ENCODE data around the gene CCDC88A. TPM values are rescaled to one million over a fixed set of nuclear protein-coding genes. Genes with fewer than 3 reads are reported as not detected.
A peak's percentile ranks its signal among the peaks of the same experiment; 100 is the strongest.

The CCDC88A gene
- total RNA-seq, 1 donor, result 54.3 TPM

- no peaks in the 10 kb centered on the region for H3K4me1 ChIP-seq (ENCODE audit: insufficient read depth, low read length)
- no peak for TF ChIP-seq CTCF (IDR thresholded peaks at IDR 0.05; ENCODE audit: extremely low read depth, low read depth, low read length)
Observed at GRCh38 chr2:55438391-55439100, 18.9 kb upstream of the CCDC88A start.

GRCh38 chr2:55437515-55438390, 18.1 kb upstream of the CCDC88A start:
- H2AFZ ChIP-seq (ENCODE audit: low read length), result no peak overlapping the region
- H3K27me3 ChIP-seq (ENCODE audit: insufficient read depth, low read length), result no peaks in the 10 kb centered on the region
- no peak overlapping the region for H3K4me3 ChIP-seq (ENCODE audit: insufficient read depth, low read length)
- no peaks in the 10 kb centered on the region for H3K9me3 ChIP-seq (ENCODE audit: low read depth, low read length)
- peak; percentile 42 for DNase-seq (ENCODE audit: insufficient read length, low spot score, missing footprints)
- H3K4me2 ChIP-seq (ENCODE audit: insufficient read depth, low read length), result no peak overlapping the region
- no peaks in the 10 kb centered on the region for H4K20me1 ChIP-seq (ENCODE audit: insufficient read depth, low read length)
- H3K36me3 ChIP-seq (ENCODE audit: insufficient read depth, low read length), result no peaks in the 10 kb centered on the region
- H3K27ac ChIP-seq (ENCODE audit: low read depth, low read length), result no peak overlapping the region
- no peak for TF ChIP-seq CTCF (IDR thresholded peaks at IDR 0.05; ENCODE audit: extremely low read depth, low read depth, low read length)
- no peaks in the 10 kb centered on the region for H3K79me2 ChIP-seq (ENCODE audit: insufficient read depth, low read length)
- no peaks in the 10 kb centered on the region for H3K4me1 ChIP-seq (ENCODE audit: insufficient read depth, low read length)

More at GRCh38 chr2:55438391-55439100, 18.9 kb upstream of the CCDC88A start:
- Histone ChIP-seq H3K79me2 (ENCODE audit: insufficient read depth, low read length) (no peaks in the 10 kb centered on the region), H3K4me2 (ENCODE audit: insufficient read depth, low read length) (no peak overlapping the region), H3K9me3 (ENCODE audit: low read depth, low read length) (no peaks in the 10 kb centered on the region), H4K20me1 (ENCODE audit: insufficient read depth, low read length) (no peaks in the 10 kb centered on the region), H3K27ac (ENCODE audit: low read depth, low read length) (no peak overlapping the region), H2AFZ (ENCODE audit: low read length) (no peak overlapping the region), H3K27me3 (ENCODE audit: insufficient read depth, low read length) (no peaks in the 10 kb centered on the region), H3K4me3 (ENCODE audit: insufficient read depth, low read length) (no peak overlapping the region), H3K36me3 (ENCODE audit: insufficient read depth, low read length) (no peaks in the 10 kb centered on the region)
- DNase-seq (ENCODE audit: insufficient read length, low spot score, missing footprints), result no peak

- Histone ChIP-seq H4K20me1 (ENCODE audit: insufficient read depth, low read length) (no peaks in the 10 kb centered on the region), H3K9me3 (ENCODE audit: low read depth, low read length) (no peaks in the 10 kb centered on the region), H3K36me3 (ENCODE audit: insufficient read depth, low read length) (no peaks in the 10 kb centered on the region), H3K4me2 (ENCODE audit: insufficient read depth, low read length) (no peak overlapping the region), H3K4me3 (ENCODE audit: insufficient read depth, low read length) (no peak overlapping the region), H3K27me3 (ENCODE audit: insufficient read depth, low read length) (no peaks in the 10 kb centered on the region), H3K4me1 (ENCODE audit: insufficient read depth, low read length) (peaks cover 5% of the 10 kb centered on the region), H3K27ac (ENCODE audit: low read depth, low read length) (no peak overlapping the region), H3K79me2 (ENCODE audit: insufficient read depth, low read length) (no peaks in the 10 kb centered on the region), H2AFZ (ENCODE audit: low read length) (peak overlapping the region; percentile 82)
- TF ChIP-seq CTCF (IDR thresholded peaks at IDR 0.05; ENCODE audit: extremely low read depth, low read depth, low read length), result peak; percentile 69
- DNase-seq (ENCODE audit: insufficient read length, low spot score, missing footprints), result peak; percentile 52
Observed at GRCh38 chr2:55431982-55432627, 12.4 kb upstream of the CCDC88A start.
